HepG2 (cell line): ENCODE measurements around the gene PARS2. TPM values are rescaled to one million over a fixed set of nuclear protein-coding genes. Genes with fewer than 3 reads are reported as not detected.

ENCODE experiments used
- ATAC-seq: fragments of 200-7000 bp; cut with Tn5 transposase; 3 replicates; pipeline ENCODE4 v1.9.1; 2020; ENCODE audit warnings: mild to moderate bottlenecking, moderate library complexity
- BruUV-seq: library from RNA; stranded (reverse); fragments of 400-500 nt; replicated peaks from 2 replicates; lab custom pipeline; 2021; lab: Mats Ljungman, UMichigan
- CTCF ChIA-PET: fragments of 300-600 bp; formaldehyde crosslinking; extraction: SDS; loops from one replicate; lab custom pipeline; 2021; ENCODE audit warnings: low total read pairs, inconsistent platforms, low intra/inter-chr PET ratio; lab: Yijun Ruan, JAX
- POLR2A ChIA-PET: fragments of 350-600 bp; sonication (Branson Sonifier 250); formaldehyde crosslinking; loops from one replicate; lab custom pipeline; 2020; ENCODE audit warnings: antibody characterized with exemption, inconsistent platforms; lab: Yijun Ruan, JAX
- DNase-seq: peaks from one replicate; pipeline ENCODE4 v3.0.0-alpha.2; 2015; ENCODE audit warnings: low spot score
- FAIRE-seq: peaks from 3 replicates; lab custom pipeline; 2011; peaks lifted over from hg19 to GRCh38; lab: Jason Lieb, UNC
- H2AFZ ChIP-seq: one replicate; pipeline ENCODE4 v1.6.1; 2011; ENCODE audit warnings: low read length, inconsistent platforms
- H3K27ac ChIP-seq: fragments of 300-600 bp; 3 replicates; pipeline ENCODE4 v1.8.0; 2011; ENCODE audit warnings: mixed run types, mild to moderate bottlenecking, mixed read lengths, low read length, inconsistent platforms; ENCODE audit not compliant: insufficient read depth; ENCODE audit errors: extremely low read length
- H3K27me3 ChIP-seq, 2 experiments: fragments of 200-600 bp in 1 of 2; 2 replicates in 1 of 2; 3 replicates in 1 of 2; pipeline versions ENCODE4 v1.6.0 to v1.8.0; 2011; ENCODE audit warnings: low read length in 2 of 2, mild to moderate bottlenecking in 2 of 2, moderate library complexity in 2 of 2, inconsistent platforms in 1 of 2; ENCODE audit not compliant: insufficient read depth in 2 of 2, control insufficient read depth in 1 of 2
- H3K36me3 ChIP-seq, 2 experiments: fragments of 200-600 bp in 1 of 2; replicated peaks in 1 of 2; 2 replicates in 1 of 2; 3 replicates in 1 of 2; pipeline versions ENCODE4 v1.5.1 to v1.8.0; 2011; ENCODE audit warnings: low read length in 2 of 2, inconsistent platforms in 1 of 2; ENCODE audit not compliant: insufficient read depth in 2 of 2, control insufficient read depth in 1 of 2
- H3K4me1 ChIP-seq: 2 replicates; pipeline ENCODE4 v1.5.1; 2012; ENCODE audit warnings: low read length, inconsistent platforms; ENCODE audit not compliant: insufficient read depth
- H3K4me2 ChIP-seq: 2 replicates; pipeline ENCODE4 v1.6.0; 2011; ENCODE audit warnings: low read depth, low read length, inconsistent platforms
- H3K4me3 ChIP-seq, 3 experiments: fragments of 200-600 bp in 1 of 3; sonication (generic), shearing (Covaris generic) in 1 of 3; replicated peaks in 1 of 3; 2 replicates each; pipeline ENCODE4 v1.5.1; 2011 to 2016; ENCODE audit warnings: low read length in 3 of 3, inconsistent platforms in 2 of 3, low read depth in 2 of 3, mild to moderate bottlenecking in 2 of 3, control low read depth in 1 of 3, mixed read lengths in 1 of 3; ENCODE audit not compliant: insufficient read depth in 1 of 3
- H3K79me2 ChIP-seq: one replicate; pipeline ENCODE4 v1.6.1; 2011; ENCODE audit warnings: low read length, inconsistent platforms; ENCODE audit not compliant: insufficient read depth
- H3K9ac ChIP-seq: 2 replicates; pipeline ENCODE4 v1.6.0; 2011; ENCODE audit warnings: mild to moderate bottlenecking, low read depth, low read length, inconsistent platforms; ENCODE audit not compliant: insufficient read depth
- H3K9me3 ChIP-seq: 2 replicates; pipeline ENCODE4 v1.5.1; 2012; ENCODE audit warnings: mild to moderate bottlenecking, low read length
- H4K20me1 ChIP-seq: 2 replicates; pipeline ENCODE4 v1.6.0; 2011; ENCODE audit warnings: inconsistent platforms, mild to moderate bottlenecking, low read length, moderate library complexity; ENCODE audit not compliant: insufficient read depth
- CEBPB ChIP-seq: IDR thresholded peaks from 2 replicates; pipeline ENCODE4 v1.6.1; 2011; ENCODE audit warnings: low read depth, low read length, improper control_type of control experiment, borderline replicate concordance
- DPF2 ChIP-seq: sonication (generic); formaldehyde crosslinking; IDR thresholded peaks from 2 replicates; pipeline ENCODE4 v1.4.0; 2020; ENCODE audit warnings: mild to moderate bottlenecking, low read depth, missing genetic modification reagents, borderline replicate concordance
- FOXP1 ChIP-seq, 2 experiments: fragments of 450-650 bp in 1 of 2; IDR thresholded peaks; 2 replicates each; pipeline ENCODE4 v1.6.1; 2017 to 2018; ENCODE audit warnings: antibody characterized with exemption in 1 of 2
- GRHL1 ChIP-seq: sonication (generic); formaldehyde crosslinking; conservative IDR thresholded peaks from 2 replicates; pipeline ENCODE4 v1.8.0; 2022; ENCODE audit warnings: missing genetic modification reagents
- GTF2F1 ChIP-seq: fragments of 150-350 bp; IDR thresholded peaks from 2 replicates; pipeline ENCODE4 v1.6.1; 2014; ENCODE audit warnings: low read length
- SOX5 ChIP-seq: IDR thresholded peaks from 2 replicates; pipeline ENCODE4 v1.6.1; 2016; ENCODE audit warnings: borderline replicate concordance
- TSC22D2 ChIP-seq: sonication (generic); formaldehyde crosslinking; IDR thresholded peaks from 2 replicates; pipeline ENCODE4 v1.5.1; 2020; ENCODE audit warnings: missing genetic modification reagents, mild to moderate bottlenecking, borderline replicate concordance
- ZMAT5 ChIP-seq: sonication (generic); formaldehyde crosslinking; IDR thresholded peaks from 2 replicates; pipeline ENCODE4 v1.5.0; 2020; ENCODE audit warnings: mild to moderate bottlenecking, low read depth, missing genetic modification reagents, borderline replicate concordance
- ZNF280D ChIP-seq: sonication (generic); formaldehyde crosslinking; IDR thresholded peaks from 2 replicates; pipeline ENCODE4 v1.5.1; 2020; ENCODE audit warnings: mild to moderate bottlenecking, missing genetic modification reagents
- ZNF546 ChIP-seq: sonication (generic); formaldehyde crosslinking; conservative IDR thresholded peaks from 2 replicates; pipeline ENCODE4 v1.8.1; 2023; ENCODE audit warnings: mild to moderate bottlenecking, missing genetic modification reagents
- ZNF576 ChIP-seq: sonication (generic); formaldehyde crosslinking; IDR thresholded peaks from 2 replicates; pipeline ENCODE4 v1.4.0; 2020; ENCODE audit warnings: mild to moderate bottlenecking, missing genetic modification reagents
- WGBS: methylation state at CpG from one replicate; pipeline ENCODE4 v1.1.6; 2017; ENCODE audit warnings: low lambda C conversion rate; 5-methylcytosine and 5-hydroxymethylcytosine counted together
- in situ Hi-C: cut with HindIII; loops from 2 replicates; pipeline ENCODE4 v1.10.0; 2017; ENCODE audit warnings: low pct_unique_long_range_greater_than_20kb; ENCODE audit not compliant: extremely low pct_ligation_motif_present
- intact Hi-C: fragments of 100-400 bp; cut with micrococcal nuclease; formaldehyde crosslinking; loops from one replicate; pipeline ENCODE4 v1.10.0; 2022; ENCODE audit not compliant: unreplicated experiment
- polyA plus RNA-seq, 8 experiments: library from polyadenylated mRNA; depleted of rRNA in 3 of 8; stranded (reverse) in 7 of 8; unstranded in 1 of 8; fragments of >200 nt; fragmentation: Illumina TruSeq in 4 of 8; extraction: Trizol in 4 of 8; gene quantifications; 2 replicates each; pipeline versions ENCODE4 v1.2.1 to v1.2.3, GENCODE V29; 2011 to 2016; ENCODE audit warnings: low read depth in 4 of 8, missing spikeins in 1 of 8, mixed read lengths in 1 of 8; ENCODE audit not compliant: insufficient read depth in 1 of 8
- total RNA-seq, 5 experiments: library from RNA; depleted of rRNA; stranded (reverse); fragments of >200 nt; fragmentation: Illumina TruSeq; extraction: Trizol; gene quantifications; 2 replicates each; pipeline ENCODE4 v1.2.3, GENCODE V29; 2016; ENCODE audit warnings: low read depth in 1 of 5

Gene PARS2
- total and polyA plus RNA-seq, 2 of the 13 experiments (the other 11 are each of a cell fraction or from before 2014, with no cell fraction given), result 2.4 to 4.6 TPM

GRCh38 chr1:54811739-54812655, 47.7 kb upstream of the PARS2 start (continued):
- TF ChIP-seq FOXP1 (IDR thresholded peaks at IDR 0.05) (no peak), FOXP1 (CRISPR knock-in tag; IDR thresholded peaks at IDR 0.05) (no peak), GTF2F1 (no peak), GRHL1 (CRISPR knock-in tag) (no peak), TSC22D2 (CRISPR knock-in tag) (no peak)

- no peak for FAIRE-seq
- Histone ChIP-seq H3K27me3 (peaks cover 3 to 31% of the 10 kb centered on the region in 2 experiments; a peak in 3 of 5 replicates), H3K36me3 (no peaks in the 10 kb centered on the region), H3K4me2 (no peak overlapping the region), H3K4me1 (peaks cover 46% of the 10 kb centered on the region), H3K27ac (no peak overlapping the region), H3K79me2 (no peaks in the 10 kb centered on the region), H4K20me1 (no peaks in the 10 kb centered on the region), H3K9ac (no peak overlapping the region), H3K9me3 (no peaks in the 10 kb centered on the region), H2AFZ (no peak overlapping the region), H3K4me3 (no peak overlapping the region)
- POLR2A ChIA-PET, result interaction anchor here (0.6 to 1.7 kb wide), 2 partner anchors 108 to 404 kb away, joined by 3 to 4 read pairs; no protein-coding TSS in a partner anchor
- intact Hi-C loops, result no loop called here
- 27% methylated on average over 5 of the region's 5 CpGs for WGBS
- TF ChIP-seq SOX5 (no peak), DPF2 (no peak), ZNF546 (CRISPR knock-in tag) (no peak), ZNF280D (no peak), ZNF576 (CRISPR knock-in tag) (no peak), CEBPB (0 out of 2 replicates have a peak, but pooled peaks have one; percentile 3), ZMAT5 (CRISPR knock-in tag) (no peak)
- DNase-seq, result no peak
- CTCF ChIA-PET, result interaction anchor here (1.5 to 1.6 kb wide), 2 partner anchors 17 to 139 kb away, joined by 4 to 14 read pairs; no protein-coding TSS in a partner anchor
- no TSS peak for BruUV-seq
- in situ Hi-C loops, result loop anchor here (5.0 to 10.0 kb wide), 2 partner anchors 139 to 184 kb away; partner anchors contain the start of gene BSND
- ATAC-seq, result no peak
These were observed 46.7 kb upstream of the PARS2 start for GRCh38 chr1:54811066-54811465.
